HG02678 (cell line): ENCODE measurements around the gene WDR31.
"Not testable (repeated sequence)": the region's sequence is repeated elsewhere in the genome, so short reads cannot be mapped to it uniquely, and the experiment has no call there.

ENCODE experiments used
- ATAC-seq: cut with Tn5 transposase; IDR thresholded peaks from one replicate; pipeline ENCODE4 v1.9.1; 2021; ENCODE audit warnings: mild to moderate bottlenecking, moderate library complexity; ENCODE audit not compliant: unreplicated experiment

The WDR31 gene

GRCh38 chr9:113298924-113299770 lies 40.9 kb downstream of the WDR31 start:
- ATAC-seq: no peak

DNA sequence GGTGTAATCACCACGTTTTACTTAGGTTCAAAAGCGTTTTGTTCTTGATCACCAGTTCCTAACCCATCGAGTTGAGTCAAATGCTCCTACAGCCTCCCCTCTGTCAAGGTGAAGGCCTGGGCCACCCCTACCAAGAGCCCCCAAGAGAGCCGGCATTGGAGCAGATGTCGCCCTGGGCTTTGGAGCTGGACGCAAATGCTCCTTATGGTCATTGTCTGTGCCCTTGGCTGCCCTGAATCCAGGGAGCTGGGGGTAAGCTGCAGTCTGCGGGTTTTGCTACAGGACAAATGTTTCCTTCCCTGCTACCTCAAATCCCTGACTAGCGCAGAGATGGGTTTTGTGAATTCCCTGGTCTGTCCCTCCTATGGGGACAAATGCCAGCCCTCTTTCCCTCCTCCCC lies 41.8 kb downstream of the WDR31 start:
- ATAC-seq: no peak

DNA sequence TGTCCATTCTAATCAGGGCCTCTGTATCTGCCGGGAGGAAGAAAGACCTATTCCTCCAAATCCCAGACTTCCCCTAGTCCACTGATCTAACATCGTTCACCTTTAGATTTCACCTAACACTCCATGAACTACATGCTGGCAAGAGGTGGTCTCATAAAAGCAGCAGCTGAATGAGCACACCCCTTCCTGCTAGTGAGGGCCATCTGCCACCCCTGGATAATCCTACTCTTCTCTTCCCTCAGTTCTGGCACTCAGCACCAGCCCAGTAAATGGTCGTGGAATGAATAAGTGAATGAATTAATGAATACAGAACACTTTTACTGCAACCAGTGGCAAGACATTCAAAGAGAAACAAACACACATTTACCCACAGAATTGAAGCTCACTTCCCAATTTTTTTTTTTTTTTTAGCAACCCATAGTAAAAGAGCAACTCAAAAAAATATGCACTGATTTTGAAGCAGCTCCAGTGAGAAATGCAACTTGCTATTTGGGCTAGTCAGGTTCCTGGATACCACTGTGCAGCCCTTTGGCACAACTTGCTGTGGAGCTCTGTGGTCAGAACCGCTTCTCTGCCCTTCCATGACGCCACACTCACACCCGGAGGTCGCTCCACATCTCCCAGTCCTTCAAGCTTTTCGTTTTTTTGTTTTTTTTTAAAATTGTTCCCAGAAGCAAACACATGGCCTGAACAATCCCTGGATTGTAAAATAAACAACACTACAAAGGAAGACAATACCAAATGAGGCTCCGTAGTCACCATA lies 43.1 kb downstream of the WDR31 start:
- ATAC-seq: no peak

DNA sequence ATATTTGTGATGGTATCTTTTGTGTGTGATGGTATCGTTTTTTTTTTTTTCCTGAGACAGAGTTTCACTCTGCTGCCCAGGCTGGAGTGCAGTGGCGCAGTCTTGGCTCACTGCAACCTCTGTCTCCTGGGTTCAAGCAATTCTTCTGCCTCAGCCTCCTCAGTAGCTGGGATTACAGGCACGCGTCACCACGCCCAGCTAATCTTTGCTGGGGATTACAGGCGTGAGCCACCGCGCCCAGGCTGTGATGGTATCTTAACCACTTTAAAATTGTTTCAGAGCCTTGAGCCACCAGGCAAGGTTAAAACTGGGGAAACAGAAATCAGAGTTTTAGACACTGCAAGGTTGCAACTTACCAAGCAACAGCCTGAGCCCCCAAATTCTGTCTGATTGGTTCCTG lies 43.8 kb downstream of the WDR31 start:
- ATAC-seq: not testable (repeated sequence)

DNA sequence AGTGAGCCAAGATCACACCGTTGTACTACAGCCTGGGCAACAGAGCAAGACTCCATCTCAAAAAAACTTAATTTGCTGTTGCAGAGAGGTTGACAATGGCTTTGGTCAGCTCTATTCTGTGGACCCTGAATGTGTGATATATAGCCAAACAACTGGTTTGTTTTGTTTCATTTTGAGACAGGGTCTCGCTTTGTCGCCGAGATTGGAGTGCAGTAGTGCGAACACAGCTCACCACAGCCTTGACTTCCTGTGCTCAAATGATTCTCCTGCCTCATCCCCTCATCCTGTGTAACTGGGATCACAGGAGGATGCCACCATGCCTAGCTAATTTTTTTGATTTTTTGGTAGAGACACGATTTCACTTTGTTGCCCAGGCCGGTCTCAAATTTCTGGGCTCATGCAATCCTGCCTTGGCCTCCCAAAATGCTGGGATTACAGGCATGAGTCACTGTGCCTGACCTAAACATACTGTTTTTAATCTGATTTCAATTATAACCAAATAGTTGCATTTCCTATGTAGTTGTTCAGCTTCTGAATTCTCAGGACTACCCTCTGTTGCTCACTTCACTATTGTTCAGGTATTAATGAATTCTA lies 46.7 kb downstream of the WDR31 start:
- no peak for ATAC-seq

DNA sequence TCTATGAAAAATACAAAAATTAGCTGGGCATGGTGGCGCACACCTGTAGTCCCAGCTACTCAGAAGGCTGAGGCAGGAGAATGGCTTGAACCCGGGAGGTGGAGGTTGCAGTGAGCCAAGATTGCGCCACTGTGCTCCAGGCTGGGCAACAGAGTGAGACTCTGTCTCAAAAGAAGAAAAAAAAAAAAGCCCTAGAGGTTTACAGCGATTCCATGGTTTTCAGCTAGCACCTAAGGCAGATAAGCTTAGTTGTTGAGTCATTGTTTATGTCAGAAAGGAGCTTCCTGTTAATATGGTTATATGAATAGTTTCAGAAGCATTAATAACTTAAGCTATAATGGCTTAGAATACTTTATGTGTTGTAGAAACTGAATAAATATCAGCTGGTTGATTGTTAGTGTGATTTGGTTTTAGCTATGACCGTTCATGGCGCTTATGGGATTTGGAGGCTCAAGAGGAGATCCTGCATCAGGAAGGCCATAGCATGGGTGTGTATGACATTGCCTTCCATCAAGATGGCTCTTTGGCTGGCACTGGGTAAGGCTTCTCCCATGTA lies 49.9 kb downstream of the WDR31 start:
- no peak for ATAC-seq

GRCh38 chr9:113289091-113289490 lies 51.0 kb downstream of the WDR31 start:
- no peak for ATAC-seq

- ATAC-seq: no peak
Measured at GRCh38 chr9:113281356-113281755, 58.7 kb downstream of the WDR31 start.

DNA sequence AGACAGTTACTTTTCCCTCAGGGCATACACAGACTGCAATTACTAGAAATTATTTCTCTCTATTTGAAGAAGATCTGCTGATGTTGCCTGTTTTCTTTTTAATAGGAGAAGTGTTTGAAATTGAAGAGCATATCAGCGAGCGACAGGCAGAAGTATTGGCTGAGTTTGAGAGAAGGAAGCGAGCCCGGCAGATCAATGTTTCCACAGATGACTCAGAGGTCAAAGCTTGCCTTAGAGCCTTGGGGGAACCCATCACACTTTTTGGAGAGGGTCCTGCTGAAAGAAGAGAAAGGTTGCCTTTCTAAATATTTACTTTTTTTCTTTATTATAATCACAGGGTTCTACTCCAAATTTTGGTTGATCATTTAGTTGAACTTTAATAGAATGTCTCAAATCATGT lies 61.2 kb downstream of the WDR31 start:
- ATAC-seq: no peak

- peak; percentile 98 for ATAC-seq
Measured at GRCh38 chr9:113275157-113276131, 64.6 kb downstream of the WDR31 start, which contains the start of the genes CDC26 and PRPF4. Gene CDC26 (minus strand): TSS chr9:113275572. CDS start chr9:113272507, 3,065 bp downstream. Gene PRPF4 (plus strand): TSS chr9:113275658. CDS start chr9:113275744, 86 bp downstream.

DNA sequence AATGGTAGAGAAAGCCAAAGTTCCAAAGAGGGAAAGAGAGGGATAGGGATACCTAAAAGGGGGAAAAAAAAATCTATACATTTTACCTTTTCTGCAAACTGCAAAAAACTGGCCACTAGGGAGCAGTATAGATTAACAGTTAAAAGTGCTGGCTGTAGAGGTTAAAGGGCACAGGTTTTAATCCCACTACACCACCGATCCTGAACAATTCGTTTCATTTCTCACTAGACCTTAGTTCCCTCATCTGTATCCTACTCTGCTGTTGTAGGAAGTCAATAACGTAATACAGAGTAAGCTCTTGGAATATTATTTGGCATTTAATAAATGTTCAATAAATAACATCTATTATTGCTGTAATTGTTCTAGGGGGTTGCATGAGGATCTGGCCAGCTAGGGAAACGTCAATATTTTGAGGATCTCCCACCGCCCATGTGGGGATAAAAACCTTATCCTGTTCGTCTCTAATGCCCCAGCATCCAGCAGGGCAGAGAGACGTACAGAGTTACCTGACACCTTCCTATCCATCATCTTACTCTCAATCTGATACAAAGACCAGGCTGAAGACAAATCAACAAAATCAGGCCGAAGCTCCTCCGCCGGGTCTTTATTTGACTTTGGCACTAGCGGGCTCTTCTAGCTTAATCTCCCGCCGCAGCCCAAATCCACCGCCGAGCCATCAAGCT lies 65.5 kb downstream of the WDR31 start:
- ATAC-seq: no peak

- ATAC-seq: no peak
Measured at GRCh38 chr9:113269871-113270270, 70.2 kb downstream of the WDR31 start.

DNA sequence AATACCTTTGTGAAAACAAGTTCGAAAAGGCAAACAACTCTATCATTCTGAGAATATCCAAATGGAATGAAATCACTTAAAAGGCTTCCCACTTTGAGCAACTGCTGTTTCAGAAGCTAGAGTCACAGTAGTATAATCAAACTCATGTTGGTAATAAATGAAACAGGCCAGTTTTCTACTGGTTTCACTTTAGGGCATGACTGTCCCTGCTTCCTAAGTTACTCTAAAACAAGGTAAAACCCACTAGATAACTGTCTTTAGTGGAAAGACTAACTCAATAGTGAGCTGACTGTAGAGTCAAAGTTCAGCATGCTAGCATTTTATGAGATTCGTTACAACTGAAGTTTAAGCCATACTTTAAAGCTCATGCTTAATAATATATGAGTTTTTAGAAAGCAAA lies 70.7 kb downstream of the WDR31 start:
- no peak for ATAC-seq

DNA sequence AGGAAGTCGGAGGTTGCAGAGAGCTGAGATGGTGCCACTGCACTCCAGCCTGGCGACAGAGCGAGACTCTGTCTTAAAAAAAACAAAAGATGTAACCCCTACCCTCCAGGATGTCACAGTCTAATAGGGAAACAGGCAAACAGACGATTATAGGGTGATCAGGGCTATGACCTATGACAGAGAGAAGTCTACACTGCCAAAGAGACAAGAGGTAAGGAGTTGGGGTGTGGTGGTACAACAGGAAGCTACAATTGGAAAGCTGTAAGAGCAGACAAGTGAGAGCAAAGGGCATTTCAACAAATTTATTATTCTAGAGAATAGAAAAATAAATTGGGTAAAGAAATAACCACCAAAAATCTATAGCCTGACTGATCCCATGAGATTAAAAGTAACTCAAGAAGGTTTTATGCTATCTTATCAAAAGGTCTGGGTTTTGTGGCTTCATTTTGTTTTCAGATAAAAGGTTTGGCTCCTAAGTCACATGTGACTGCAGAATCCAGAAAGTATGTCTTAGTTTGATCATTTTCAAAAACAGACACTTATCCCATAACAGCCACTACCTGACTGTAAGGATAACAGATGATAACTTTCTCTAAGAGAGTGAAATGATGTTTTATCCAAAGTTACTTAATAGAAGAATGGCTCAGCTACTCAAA lies 72.0 kb downstream of the WDR31 start:
- no peak for ATAC-seq

DNA sequence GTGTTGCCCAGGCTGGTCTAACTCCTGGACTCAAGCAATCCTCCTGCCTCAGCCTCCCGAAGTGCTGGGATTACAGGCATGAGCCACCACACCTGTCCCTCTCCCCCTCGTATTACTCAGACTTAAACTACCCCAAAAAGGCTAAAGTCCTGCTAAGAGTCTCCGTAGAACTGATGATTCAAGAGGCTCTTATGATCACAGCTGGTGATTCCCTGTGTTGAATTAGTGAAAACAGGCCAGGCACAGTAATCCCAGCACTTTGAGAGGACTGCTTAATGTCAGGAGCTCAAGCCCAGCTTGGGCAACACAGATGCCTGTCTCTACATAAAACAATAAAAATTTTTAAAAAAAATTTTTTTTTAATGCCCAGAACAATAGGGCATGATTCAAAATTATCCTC lies 73.9 kb downstream of the WDR31 start:
- no peak for ATAC-seq
